Measurements from ENCODE around the gene DNAJC16.

- no peak for TF ChIP-seq CTCF (IDR thresholded peaks at IDR 0.05)
- no peak for TF ChIP-seq POLR2AphosphoS5 (IDR thresholded peaks at IDR 0.05)
- no peak for TF ChIP-seq POLR2A (IDR thresholded peaks at IDR 0.05)
- no peak for TF ChIP-seq EP300 (IDR thresholded peaks at IDR 0.05)
Measured at GRCh38 chr1:15541231-15541792, 14.7 kb downstream of the DNAJC16 start.

Measured in sigmoid colon (tissue), 4 donors.